Left ventricle myocardium inferior (tissue), 1 donor: ENCODE results near the gene RNF115. TPM values are rescaled to one million over a fixed set of nuclear protein-coding genes. Genes with fewer than 3 reads are reported as not detected.
"Not testable (repeated sequence)": the region's sequence is repeated elsewhere in the genome, so short reads cannot be mapped to it uniquely, and the experiment has no call there.

Experiments
- DNase-seq: peaks from one replicate; pipeline ENCODE4 v3.0.0-alpha.2; 2020
- H3K27ac ChIP-seq: fragments of 200-600 bp; replicated peaks from 2 replicates; pipeline ENCODE4 v1.8.0; 2021
- H3K27me3 ChIP-seq: fragments of 200-600 bp; 2 replicates; pipeline ENCODE4 v1.8.0; 2021; ENCODE audit warnings: low read depth
- H3K36me3 ChIP-seq: fragments of 200-600 bp; 2 replicates; pipeline ENCODE4 v1.8.0; 2021
- H3K4me1 ChIP-seq: fragments of 200-600 bp; 2 replicates; pipeline ENCODE4 v1.8.0; 2021
- H3K4me3 ChIP-seq: fragments of 200-600 bp; 2 replicates; pipeline ENCODE4 v1.8.0; 2021; ENCODE audit warnings: mild to moderate bottlenecking, moderate library complexity
- H3K9me3 ChIP-seq: fragments of 200-600 bp; replicated peaks from 2 replicates; pipeline ENCODE4 v1.8.0; 2021
- CTCF ChIP-seq: fragments of 200-600 bp; IDR thresholded peaks from 2 replicates; pipeline ENCODE4 v1.8.0; 2021; ENCODE audit warnings: antibody characterized with exemption, mild to moderate bottlenecking, borderline replicate concordance
- intact Hi-C: fragments of 100-400 bp; cut with micrococcal nuclease; formaldehyde crosslinking; loops from one replicate; pipeline ENCODE4 v1.11.0; 2022
- total RNA-seq: library from RNA; stranded (reverse); fragmentation: NEBNext Ultra II Directional; extraction: Animal tissue kit (Norgen Biotek cat#: 25700); gene quantifications from one replicate; pipeline ENCODE4 v1.2.1, GENCODE V29; 2021
- donor health status: DM: no; HTN: yes; CAD: no; lungs with severe emphysema.

The RNF115 gene
- total RNA-seq, 1 donor from 2014 or later: 51.1 TPM

- H3K27me3 ChIP-seq: no peaks in the 10 kb centered on the region
- intact Hi-C loops: no loop called here
- TF ChIP-seq CTCF: no peak
Measured at GRCh38 chr1:145843031-145843430, 19.1 kb upstream of the RNF115 start.

GRCh38 chr1:145837656-145838055, 13.8 kb upstream of the RNF115 start:
- no peak overlapping the region for H3K4me3 ChIP-seq
- H3K9me3 ChIP-seq: no peaks in the 10 kb centered on the region
- TF ChIP-seq CTCF: no peak

More at GRCh38 chr1:145843031-145843430, 19.1 kb upstream of the RNF115 start:
- no peak overlapping the region for H3K4me3 ChIP-seq
- no peak for DNase-seq
- H3K9me3 ChIP-seq: no peaks in the 10 kb centered on the region
- H3K4me1 ChIP-seq: peaks cover 18% of the 10 kb centered on the region
- H3K36me3 ChIP-seq: peaks cover 54% of the 10 kb centered on the region
- H3K27ac ChIP-seq: no peak overlapping the region

GRCh38 chr1:145830810-145831209, 6.9 kb upstream of the RNF115 start:
- H3K27me3 ChIP-seq, H3K4me1 ChIP-seq, DNase-seq, H3K27ac ChIP-seq, H3K4me3 ChIP-seq, H3K9me3 ChIP-seq, intact Hi-C loops: not testable (repeated sequence)
- peaks cover 98% of the 10 kb centered on the region for H3K36me3 ChIP-seq

More at GRCh38 chr1:145837656-145838055, 13.8 kb upstream of the RNF115 start:
- no peaks in the 10 kb centered on the region for H3K4me1 ChIP-seq
- H3K36me3 ChIP-seq: peaks cover 100% of the 10 kb centered on the region
- H3K27me3 ChIP-seq: no peaks in the 10 kb centered on the region
- DNase-seq: no peak
- H3K27ac ChIP-seq: no peak overlapping the region
- intact Hi-C loops: no loop called here

GRCh38 chr1:145828367-145829026, 4.6 kb upstream of the RNF115 start:
- peaks cover 77% of the 10 kb centered on the region for H3K36me3 ChIP-seq
- peaks cover 24% of the 10 kb centered on the region for H3K4me1 ChIP-seq
- H3K27ac ChIP-seq: no peak overlapping the region
- no peaks in the 10 kb centered on the region for H3K9me3 ChIP-seq
- DNase-seq: no peak
- no peaks in the 10 kb centered on the region for H3K27me3 ChIP-seq
- no peak overlapping the region for H3K4me3 ChIP-seq
- TF ChIP-seq CTCF: no peak
- intact Hi-C loops: no loop called here

- Histone ChIP-seq H3K9me3 (no peaks in the 10 kb centered on the region), H3K27me3 (no peaks in the 10 kb centered on the region), H3K27ac (no peak overlapping the region), H3K4me3 (no peak overlapping the region), H3K36me3 (peaks cover 72% of the 10 kb centered on the region), H3K4me1 (peaks cover 24% of the 10 kb centered on the region)
- no peak for DNase-seq
- no peak for TF ChIP-seq CTCF
- intact Hi-C loops: no loop called here
Measured at GRCh38 chr1:145827966-145828365, 4.1 kb upstream of the RNF115 start.

- peaks cover 53% of the 10 kb centered on the region for H3K36me3 ChIP-seq
- no peaks in the 10 kb centered on the region for H3K27me3 ChIP-seq
- no peak overlapping the region for H3K27ac ChIP-seq
- intact Hi-C loops: no loop called here
- H3K4me3 ChIP-seq: no peak overlapping the region
- H3K9me3 ChIP-seq: no peaks in the 10 kb centered on the region
- DNase-seq: no peak
- peaks cover 28% of the 10 kb centered on the region for H3K4me1 ChIP-seq
- no peak for TF ChIP-seq CTCF
Measured at GRCh38 chr1:145826030-145826429, 2.1 kb upstream of the RNF115 start.
